T-helper 1 cell treated with Interleukin-12 subunit alpha and Interleukin-12 subunit beta and Interleukin-4 antibody, amounts not matched to agents 30 ng/mL and 1 ng/mL, for 36 hours (primary cell): ENCODE results near the gene MOB3A. TPM values are rescaled to one million over a fixed set of nuclear protein-coding genes. Genes with fewer than 3 reads are reported as not detected.

Source experiments
- intact Hi-C: fragments of 100-400 bp; cut with micrococcal nuclease; formaldehyde crosslinking; loops from one replicate; pipeline ENCODE4 v1.15.1; 2024
- total RNA-seq: library from RNA; stranded (reverse); gene quantifications from 2 replicates; pipeline ENCODE4 v1.2.3, GENCODE V29; 2022

The MOB3A gene
- total RNA-seq, 1 donor from 2014 or later, result 254 TPM

GRCh38 chr19:2083174-2083854 is 12.8 kb downstream of the MOB3A start:
- intact Hi-C loops, result loop anchor here (2.0 to 5.0 kb wide), 3 partner anchors 33 to 221 kb away; partner anchors contain the start of genes KLF16 and MKNK2

- intact Hi-C loops, result loop anchor here (1.0 to 5.0 kb wide), 4 partner anchors 31 to 220 kb away; partner anchors contain the start of genes KLF16 and MKNK2
Observed at GRCh38 chr19:2081873-2082810, 14.0 kb downstream of the MOB3A start.

GRCh38 chr19:2080336-2080988 is 15.7 kb downstream of the MOB3A start:
- intact Hi-C loops, result loop anchor here (5.0 kb wide), 2 partner anchors 153 to 218 kb away; partner anchors contain the start of gene KLF16

GRCh38 chr19:2079865-2080301 is 16.2 kb downstream of the MOB3A start:
- intact Hi-C loops, result loop anchor here (5.0 kb wide), 2 partner anchors 153 to 218 kb away; partner anchors contain the start of gene KLF16

- intact Hi-C loops, result no loop called here
Observed at GRCh38 chr19:2079076-2079864, 16.9 kb downstream of the MOB3A start.

- intact Hi-C loops, result no loop called here
Observed at GRCh38 chr19:2077833-2078619, 18.1 kb downstream of the MOB3A start.

- intact Hi-C loops, result no loop called here
Observed at GRCh38 chr19:2077398-2077797, 18.7 kb downstream of the MOB3A start.

- intact Hi-C loops, result no loop called here
Observed at GRCh38 chr19:2076526-2076944, 19.6 kb downstream of the MOB3A start.

GRCh38 chr19:2072757-2073551 is 23.2 kb downstream of the MOB3A start:
- intact Hi-C loops, result no loop called here

- intact Hi-C loops, result no loop called here
Observed at GRCh38 chr19:2070986-2071673, 25.0 kb downstream of the MOB3A start.

GRCh38 chr19:2070436-2070827 is 25.7 kb downstream of the MOB3A start:
- intact Hi-C loops, result no loop called here

- intact Hi-C loops, result no loop called here
Observed at GRCh38 chr19:2064788-2065524, 31.2 kb downstream of the MOB3A start.

- intact Hi-C loops, result no loop called here
Observed at GRCh38 chr19:2064395-2064787, 31.7 kb downstream of the MOB3A start.

GRCh38 chr19:2063824-2064223 is 32.3 kb downstream of the MOB3A start:
- intact Hi-C loops, result no loop called here

- intact Hi-C loops, result no loop called here
Observed at GRCh38 chr19:2062770-2063169, 33.4 kb downstream of the MOB3A start.

GRCh38 chr19:2062389-2062729 is 33.8 kb downstream of the MOB3A start:
- intact Hi-C loops, result no loop called here

- intact Hi-C loops, result loop anchor here (1.0 to 2.0 kb wide), 5 partner anchors 10 to 43 kb away; partner anchors contain the start of genes IZUMO4, MKNK2 and MOB3A
Observed at GRCh38 chr19:2061495-2062388, 34.4 kb downstream of the MOB3A start.
